Epithelial cell of proximal tubule (primary cell): ENCODE results near the gene TOP2A. TPM values are rescaled to one million over a fixed set of nuclear protein-coding genes. Genes with fewer than 3 reads are reported as not detected.

Source experiments
- DNase-seq: peaks from one replicate; pipeline ENCODE4 v3.0.0-alpha.2; 2011; ENCODE audit warnings: low read depth
- H3K4me3 ChIP-seq: 2 replicates; pipeline ENCODE4 v1.5.1; 2011; ENCODE audit warnings: low read depth, mild to moderate bottlenecking, low read length
- total RNA-seq: library from RNA; depleted of rRNA; stranded (reverse); fragments of >200 nt; gene quantifications from 2 replicates; pipeline ENCODE4 v1.2.3, GENCODE V29; 2015
- TF ChIP-seq, protein P1 (sequence below): conservative IDR thresholded peaks from 2 replicates; pipeline ENCODE4 v1.5.1; 2012; ENCODE audit warnings: low read depth, mild to moderate bottlenecking, low read length

The TOP2A gene
- total RNA-seq, 1 donor from 2014 or later: 206 TPM

DNA sequence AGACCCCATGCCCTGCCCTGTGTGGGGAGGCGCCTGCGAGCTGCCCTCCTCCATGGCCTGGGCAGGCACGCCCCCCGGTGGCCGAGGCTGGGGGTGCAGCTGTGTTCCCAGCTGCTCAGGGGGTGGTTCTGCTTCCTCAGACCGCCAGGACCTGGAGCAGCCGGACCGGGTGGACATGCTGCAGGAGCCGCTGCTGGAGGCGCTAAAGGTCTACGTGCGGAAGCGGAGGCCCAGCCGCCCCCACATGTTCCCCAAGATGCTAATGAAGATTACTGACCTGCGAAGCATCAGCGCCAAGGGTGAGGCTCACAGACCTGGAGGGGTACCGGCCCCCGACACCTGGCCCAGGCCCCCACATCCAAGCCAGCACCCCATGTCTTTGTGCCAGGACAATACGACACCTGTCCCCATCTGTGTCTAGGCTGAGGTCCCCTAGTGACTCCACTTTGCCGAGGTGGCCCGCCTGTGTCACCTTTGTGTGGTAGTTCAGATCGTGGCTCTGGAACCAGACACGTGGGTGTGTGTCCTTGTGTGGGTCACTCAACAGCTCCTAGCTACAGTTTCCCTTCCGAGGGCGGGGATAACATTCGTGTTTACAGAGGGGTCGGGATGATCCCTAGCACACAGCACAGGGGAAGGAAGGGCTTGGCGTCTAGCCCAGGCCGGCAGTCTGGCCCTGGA, 62.4 kb downstream of the TOP2A start:
- no peak for DNase-seq
- H3K4me3 ChIP-seq: no peak overlapping the region
- TF ChIP-seq, protein P1, sequence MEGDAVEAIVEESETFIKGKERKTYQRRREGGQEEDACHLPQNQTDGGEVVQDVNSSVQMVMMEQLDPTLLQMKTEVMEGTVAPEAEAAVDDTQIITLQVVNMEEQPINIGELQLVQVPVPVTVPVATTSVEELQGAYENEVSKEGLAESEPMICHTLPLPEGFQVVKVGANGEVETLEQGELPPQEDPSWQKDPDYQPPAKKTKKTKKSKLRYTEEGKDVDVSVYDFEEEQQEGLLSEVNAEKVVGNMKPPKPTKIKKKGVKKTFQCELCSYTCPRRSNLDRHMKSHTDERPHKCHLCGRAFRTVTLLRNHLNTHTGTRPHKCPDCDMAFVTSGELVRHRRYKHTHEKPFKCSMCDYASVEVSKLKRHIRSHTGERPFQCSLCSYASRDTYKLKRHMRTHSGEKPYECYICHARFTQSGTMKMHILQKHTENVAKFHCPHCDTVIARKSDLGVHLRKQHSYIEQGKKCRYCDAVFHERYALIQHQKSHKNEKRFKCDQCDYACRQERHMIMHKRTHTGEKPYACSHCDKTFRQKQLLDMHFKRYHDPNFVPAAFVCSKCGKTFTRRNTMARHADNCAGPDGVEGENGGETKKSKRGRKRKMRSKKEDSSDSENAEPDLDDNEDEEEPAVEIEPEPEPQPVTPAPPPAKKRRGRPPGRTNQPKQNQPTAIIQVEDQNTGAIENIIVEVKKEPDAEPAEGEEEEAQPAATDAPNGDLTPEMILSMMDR: peak; percentile 85

DNA sequence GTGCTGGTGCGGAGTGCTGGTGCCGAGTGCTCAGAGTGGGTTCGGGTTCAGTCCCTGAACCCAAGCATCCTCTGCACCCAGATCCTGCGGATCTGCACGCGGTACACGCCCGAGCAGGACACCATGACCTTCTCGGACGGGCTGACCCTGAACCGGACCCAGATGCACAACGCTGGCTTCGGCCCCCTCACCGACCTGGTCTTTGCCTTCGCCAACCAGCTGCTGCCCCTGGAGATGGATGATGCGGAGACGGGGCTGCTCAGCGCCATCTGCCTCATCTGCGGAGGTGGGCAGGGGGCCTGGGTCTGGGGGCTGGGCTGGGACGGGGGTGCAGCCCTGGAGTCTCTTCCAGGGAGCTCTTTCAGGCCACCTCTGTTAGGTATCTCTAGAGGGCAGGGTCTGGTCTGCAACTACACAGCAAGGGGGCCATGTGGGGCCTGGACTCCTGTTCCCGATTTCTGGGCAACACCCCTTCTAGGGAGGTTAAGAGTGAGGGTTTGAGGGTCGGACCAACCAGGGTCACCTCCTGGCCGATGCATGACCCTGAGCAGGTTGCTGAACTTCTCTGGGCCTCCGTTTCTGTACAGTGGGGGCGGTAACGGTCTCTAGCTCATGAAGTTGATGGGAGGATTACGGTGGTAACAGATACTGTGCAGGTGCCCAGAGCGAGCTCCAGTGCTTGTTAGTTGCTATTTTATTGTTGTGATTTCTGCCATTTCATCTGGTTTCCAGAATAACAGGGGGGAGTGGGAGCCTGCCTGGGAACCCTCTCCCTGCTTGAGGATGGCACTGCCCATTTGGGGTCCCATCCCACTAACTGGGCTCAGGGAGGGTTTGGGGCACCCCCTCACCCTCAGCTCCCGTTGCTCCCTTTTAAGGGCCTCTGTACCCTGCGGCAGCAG, 63.2 kb downstream of the TOP2A start:
- DNase-seq: no peak
- TF ChIP-seq, protein P1: no peak
- no peak overlapping the region for H3K4me3 ChIP-seq

DNA sequence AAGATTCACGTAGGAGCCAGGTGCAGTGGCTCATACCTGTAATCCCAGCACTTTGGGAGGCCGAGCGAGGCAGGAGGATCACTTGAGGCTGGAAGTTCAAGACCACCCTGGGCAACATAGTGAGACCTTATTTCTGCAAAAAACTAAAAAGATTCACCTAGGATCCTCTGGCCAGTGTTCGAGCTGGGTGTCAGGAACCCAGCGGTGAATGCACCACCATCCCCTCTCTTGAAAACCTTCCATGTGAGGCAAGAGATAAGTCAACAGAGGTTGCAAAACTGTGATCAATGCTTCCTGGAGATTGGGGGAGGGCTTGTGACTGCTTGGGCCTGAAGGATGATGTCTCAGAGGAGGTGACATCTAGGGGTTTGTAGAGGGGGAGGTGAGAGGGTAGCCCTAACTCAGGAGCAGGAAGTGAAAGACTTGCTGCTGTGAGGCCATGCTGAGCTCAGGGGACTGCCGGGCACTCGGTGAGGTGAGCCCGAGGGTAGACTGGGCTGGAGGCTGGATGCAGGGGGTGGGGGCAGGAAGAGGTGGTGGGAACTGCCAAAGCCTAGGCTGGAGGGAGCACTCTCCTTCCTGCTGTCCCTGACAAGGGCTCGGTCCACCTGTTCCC, 64.8 kb downstream of the TOP2A start:
- TF ChIP-seq, protein P1: no peak
- H3K4me3 ChIP-seq: no peak overlapping the region
- DNase-seq: no peak

DNA sequence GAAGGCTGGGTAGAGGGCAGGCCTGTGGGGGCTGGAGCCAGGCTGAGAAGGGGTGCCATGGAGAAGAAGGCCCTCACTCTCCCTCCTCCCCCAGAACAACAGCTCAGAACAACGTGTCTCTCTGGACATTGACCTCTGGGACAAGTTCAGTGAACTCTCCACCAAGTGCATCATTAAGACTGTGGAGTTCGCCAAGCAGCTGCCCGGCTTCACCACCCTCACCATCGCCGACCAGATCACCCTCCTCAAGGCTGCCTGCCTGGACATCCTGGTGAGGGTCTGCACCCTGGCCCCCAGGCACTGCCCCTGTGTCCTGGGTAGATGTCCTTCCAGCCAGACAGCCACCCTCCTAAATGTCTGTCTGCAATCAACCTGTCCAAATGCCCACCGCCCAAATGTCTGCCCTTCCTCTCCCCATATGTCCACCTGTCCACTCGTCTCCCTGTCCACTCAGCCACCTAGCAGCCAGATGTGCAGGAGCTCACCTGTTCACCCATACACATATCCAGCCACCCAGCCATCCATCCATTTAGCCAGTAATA, 65.4 kb downstream of the TOP2A start:
- no peak overlapping the region for H3K4me3 ChIP-seq
- TF ChIP-seq, protein P1: no peak
- no peak for DNase-seq

DNA sequence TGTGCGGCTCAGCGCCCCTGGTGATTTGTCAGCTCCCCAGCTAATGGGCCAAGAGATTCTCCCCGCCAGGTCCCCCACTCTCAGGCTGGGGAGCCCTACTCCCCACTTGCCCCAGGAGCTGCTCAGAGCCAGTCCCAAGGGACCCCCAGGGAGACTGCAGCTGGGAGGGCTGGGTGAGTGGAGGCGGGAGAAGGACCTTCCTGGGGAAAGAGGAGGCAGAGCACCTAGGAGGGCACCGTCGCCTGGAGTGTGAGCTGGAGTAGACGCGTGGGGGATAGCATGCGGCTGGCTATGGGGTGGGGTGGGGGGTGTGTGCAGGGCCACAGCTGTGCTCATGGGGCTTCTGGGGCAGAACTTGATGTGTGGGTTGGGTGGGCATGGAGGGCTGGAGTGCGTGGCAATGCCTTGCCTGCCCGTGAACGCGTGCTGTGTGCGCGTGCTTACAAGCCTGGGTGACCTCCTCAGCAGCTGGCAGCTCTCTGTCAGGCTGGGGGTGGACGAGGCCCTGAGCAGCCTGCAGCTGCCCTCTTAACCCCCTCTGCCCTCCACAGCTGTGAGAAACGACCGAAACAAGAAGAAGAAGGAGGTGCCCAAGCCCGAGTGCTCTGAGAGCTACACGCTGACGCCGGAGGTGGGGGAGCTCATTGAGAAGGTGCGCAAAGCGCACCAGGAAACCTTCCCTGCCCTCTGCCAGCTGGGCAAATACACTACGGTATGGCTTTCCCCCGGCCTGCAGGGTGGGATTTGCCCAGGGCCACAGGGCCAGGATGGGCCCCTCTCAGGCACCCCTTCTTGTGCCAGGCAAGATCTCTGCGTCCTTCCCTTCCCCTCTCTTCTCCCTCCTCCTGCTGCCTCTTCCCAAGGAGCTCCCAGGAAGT, 66.1 kb downstream of the TOP2A start:
- TF ChIP-seq, protein P1: no peak
- DNase-seq: no peak
- no peak overlapping the region for H3K4me3 ChIP-seq
